Neural progenitor cell (in vitro differentiated cells): ENCODE data around the gene ADAMTSL1. TPM values are rescaled to one million over a fixed set of nuclear protein-coding genes. Genes with fewer than 3 reads are reported as not detected.

Experiments used
- DNase-seq: peaks from one replicate; pipeline ENCODE4 v3.0.0-alpha.2; 2016; ENCODE audit warnings: low spot score
- H2AFZ ChIP-seq: fragments of 200-600 bp; sonication (generic); replicated peaks from 2 replicates; pipeline ENCODE4 v1.6.1; 2016; ENCODE audit warnings: antibody characterized with exemption
- H3F3A ChIP-seq: fragments of 200-600 bp; sonication (generic); 2 replicates; pipeline ENCODE4 v1.6.1; 2016; ENCODE audit warnings: antibody characterized with exemption, low read depth
- H3K27ac ChIP-seq: fragments of 200-600 bp; sonication (generic); 2 replicates; pipeline ENCODE4 v1.5.1; 2016; ENCODE audit warnings: mild to moderate bottlenecking
- H3K27me3 ChIP-seq: fragments of 200-600 bp; sonication (generic); 2 replicates; pipeline ENCODE4 v1.6.1; 2016; ENCODE audit warnings: mild to moderate bottlenecking, moderate library complexity
- H3K36me3 ChIP-seq: fragments of 200-600 bp; sonication (generic); 2 replicates; pipeline ENCODE4 v1.5.1; 2016
- H3K4me1 ChIP-seq: fragments of 200-600 bp; sonication (generic); 2 replicates; pipeline ENCODE4 v1.6.1; 2016; ENCODE audit warnings: mixed run types
- H3K4me2 ChIP-seq: fragments of 200-600 bp; sonication (generic); 2 replicates; pipeline ENCODE4 v1.6.1; 2016
- H3K4me3 ChIP-seq: fragments of 200-600 bp; sonication (generic); 2 replicates; pipeline ENCODE4 v1.5.1; 2016
- H3K79me2 ChIP-seq: fragments of 200-600 bp; sonication (generic); 2 replicates; pipeline ENCODE4 v1.6.1; 2016; ENCODE audit warnings: low read depth
- H3K9ac ChIP-seq: fragments of 200-600 bp; sonication (generic); 2 replicates; pipeline ENCODE4 v1.6.1; 2016
- H3K9me3 ChIP-seq: fragments of 200-600 bp; sonication (generic); 2 replicates; pipeline ENCODE4 v1.5.1; 2016; ENCODE audit warnings: low read depth
- H4K20me1 ChIP-seq: fragments of 200-600 bp; sonication (generic); 2 replicates; pipeline ENCODE4 v1.6.1; 2016; ENCODE audit warnings: low read depth
- H3K27ac Mint-ChIP-seq: 3 replicates; pipeline ENCODE4 v1.8.0; 2021; ENCODE audit warnings: mixed read lengths
- H3K27me3 Mint-ChIP-seq: 2 replicates; pipeline ENCODE4 v1.8.0; 2022; ENCODE audit warnings: low read depth, mild to moderate bottlenecking, inconsistent platforms, moderate library complexity, mixed read lengths; ENCODE audit not compliant: insufficient read depth
- H3K36me3 Mint-ChIP-seq: 3 replicates; pipeline ENCODE4 v1.8.0; 2021; ENCODE audit warnings: mixed read lengths
- H3K4me1 Mint-ChIP-seq: 3 replicates; pipeline ENCODE4 v1.8.0; 2021; ENCODE audit warnings: mixed read lengths
- H3K4me3 Mint-ChIP-seq: 3 replicates; pipeline ENCODE4 v1.8.0; 2021; ENCODE audit warnings: mild to moderate bottlenecking, moderate library complexity, mixed read lengths
- H3K9me3 Mint-ChIP-seq: 3 replicates; pipeline ENCODE4 v1.8.0; 2020; ENCODE audit warnings: mixed read lengths
- EZH2 ChIP-seq: fragments of 200-600 bp; sonication (generic); IDR thresholded peaks from 2 replicates; pipeline ENCODE4 v1.6.1; 2017; ENCODE audit warnings: antibody characterized with exemption, mild to moderate bottlenecking, moderate library complexity
- EZH2phosphoT487 ChIP-seq: fragments of 200-600 bp; sonication (generic); IDR thresholded peaks from 2 replicates; pipeline ENCODE4 v1.6.1; 2017; ENCODE audit warnings: antibody characterized with exemption
- total RNA-seq: library from RNA; depleted of rRNA; stranded (reverse); fragments of >200 nt; gene quantifications from 2 replicates; pipeline ENCODE4 v1.2.3, GENCODE V29; 2015; ENCODE audit warnings: low replicate concordance
- TF ChIP-seq, protein P1 (sequence below): fragments of 200-600 bp; sonication (generic); IDR thresholded peaks from 2 replicates; pipeline ENCODE4 v1.5.1; 2017; ENCODE audit warnings: antibody characterized with exemption, mild to moderate bottlenecking

The ADAMTSL1 gene
- total RNA-seq, 1 donor from 2014 or later: 0.73 TPM

DNA sequence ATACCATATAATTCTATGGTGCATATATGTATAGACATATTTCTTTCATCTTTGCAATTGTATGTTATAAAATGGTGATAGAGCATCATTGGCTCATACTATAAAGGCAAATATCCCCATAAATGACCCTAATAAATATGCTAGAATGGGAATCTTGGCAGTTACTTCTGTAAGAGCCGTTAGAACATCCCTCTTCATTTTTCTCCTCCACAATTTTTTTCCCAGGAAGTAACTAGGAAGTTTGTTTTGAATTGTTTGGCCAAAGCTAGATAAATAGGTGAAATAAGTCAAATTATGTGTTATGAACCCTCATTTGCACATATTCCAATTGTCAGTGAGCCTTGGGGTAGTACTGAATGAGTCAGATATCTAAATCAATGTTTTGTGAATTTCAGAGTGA is 209.9 kb downstream of the ADAMTSL1 start:
- Histone ChIP-seq H3K36me3 (no peaks in the 10 kb centered on the region), H3K4me1 (peaks cover 11% of the 10 kb centered on the region), H3K4me2 (no peak overlapping the region), H3K9ac (no peak overlapping the region), H3K79me2 (no peaks in the 10 kb centered on the region), H4K20me1 (no peaks in the 10 kb centered on the region), H3K9me3 (no peaks in the 10 kb centered on the region), H3K27ac (no peak overlapping the region), H2AFZ (no peak overlapping the region), H3F3A (no peaks in the 10 kb centered on the region), H3K27me3 (no peaks in the 10 kb centered on the region), H3K4me3 (no peak overlapping the region)
- H3K4me1 Mint-ChIP-seq: no peaks in the 10 kb centered on the region
- DNase-seq: no peak
- no peaks in the 10 kb centered on the region for H3K36me3 Mint-ChIP-seq
- H3K9me3 Mint-ChIP-seq: no peaks in the 10 kb centered on the region
- H3K27ac Mint-ChIP-seq: no peak overlapping the region
- no peak overlapping the region for H3K4me3 Mint-ChIP-seq
- no peaks in the 10 kb centered on the region for H3K27me3 Mint-ChIP-seq
- TF ChIP-seq EZH2: no peak
- TF ChIP-seq, protein P1, sequence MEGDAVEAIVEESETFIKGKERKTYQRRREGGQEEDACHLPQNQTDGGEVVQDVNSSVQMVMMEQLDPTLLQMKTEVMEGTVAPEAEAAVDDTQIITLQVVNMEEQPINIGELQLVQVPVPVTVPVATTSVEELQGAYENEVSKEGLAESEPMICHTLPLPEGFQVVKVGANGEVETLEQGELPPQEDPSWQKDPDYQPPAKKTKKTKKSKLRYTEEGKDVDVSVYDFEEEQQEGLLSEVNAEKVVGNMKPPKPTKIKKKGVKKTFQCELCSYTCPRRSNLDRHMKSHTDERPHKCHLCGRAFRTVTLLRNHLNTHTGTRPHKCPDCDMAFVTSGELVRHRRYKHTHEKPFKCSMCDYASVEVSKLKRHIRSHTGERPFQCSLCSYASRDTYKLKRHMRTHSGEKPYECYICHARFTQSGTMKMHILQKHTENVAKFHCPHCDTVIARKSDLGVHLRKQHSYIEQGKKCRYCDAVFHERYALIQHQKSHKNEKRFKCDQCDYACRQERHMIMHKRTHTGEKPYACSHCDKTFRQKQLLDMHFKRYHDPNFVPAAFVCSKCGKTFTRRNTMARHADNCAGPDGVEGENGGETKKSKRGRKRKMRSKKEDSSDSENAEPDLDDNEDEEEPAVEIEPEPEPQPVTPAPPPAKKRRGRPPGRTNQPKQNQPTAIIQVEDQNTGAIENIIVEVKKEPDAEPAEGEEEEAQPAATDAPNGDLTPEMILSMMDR: no peak
- no peak for TF ChIP-seq EZH2phosphoT487

DNA sequence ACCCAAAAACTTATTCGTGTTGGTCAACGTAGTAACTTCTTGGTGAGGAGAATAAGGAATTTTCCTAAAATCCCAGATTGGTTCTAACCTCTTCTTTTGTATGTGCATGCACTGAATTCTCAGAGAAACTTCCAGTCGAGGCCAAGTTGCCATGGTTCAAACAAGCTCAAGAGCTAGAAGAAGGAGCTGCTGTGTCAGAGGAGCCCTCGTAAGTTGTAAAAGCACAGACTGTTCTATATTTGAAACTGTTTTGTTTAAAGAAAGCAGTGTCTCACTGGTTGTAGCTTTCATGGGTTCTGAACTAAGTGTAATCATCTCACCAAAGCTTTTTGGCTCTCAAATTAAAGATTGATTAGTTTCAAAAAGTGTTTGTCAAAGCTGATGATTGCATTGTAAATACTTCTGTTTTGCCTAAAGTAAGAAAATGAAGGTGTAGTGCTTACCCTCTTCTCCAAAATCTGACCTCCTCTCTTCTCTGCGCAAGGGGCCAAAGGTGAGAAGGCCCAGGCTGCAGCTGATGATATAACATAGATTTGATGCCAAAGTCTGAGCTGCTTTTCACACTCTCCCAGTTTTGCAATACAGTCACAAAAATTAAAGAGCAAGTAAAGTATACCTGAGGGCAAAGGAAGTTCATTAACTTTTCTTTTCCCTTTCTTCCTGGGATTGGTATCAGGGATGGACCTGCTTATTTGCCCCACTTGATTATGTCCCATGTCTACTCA is 210.8 kb downstream of the ADAMTSL1 start:
- Mint-ChIP-seq H3K4me1 (no peaks in the 10 kb centered on the region), H3K9me3 (no peaks in the 10 kb centered on the region), H3K4me3 (no peak overlapping the region), H3K27me3 (no peaks in the 10 kb centered on the region), H3K36me3 (no peaks in the 10 kb centered on the region), H3K27ac (no peak overlapping the region)
- Histone ChIP-seq H3K9ac (no peak overlapping the region), H3K4me3 (no peak overlapping the region), H3K79me2 (no peaks in the 10 kb centered on the region), H3K4me2 (no peak overlapping the region), H3K9me3 (no peaks in the 10 kb centered on the region), H3F3A (no peaks in the 10 kb centered on the region), H2AFZ (no peak overlapping the region), H3K27me3 (no peaks in the 10 kb centered on the region), H4K20me1 (no peaks in the 10 kb centered on the region), H3K36me3 (no peaks in the 10 kb centered on the region), H3K4me1 (peaks cover 11% of the 10 kb centered on the region), H3K27ac (no peak overlapping the region)
- TF ChIP-seq EZH2phosphoT487 (no peak), EZH2 (no peak)
- TF ChIP-seq, protein P1: no peak
- no peak for DNase-seq

DNA sequence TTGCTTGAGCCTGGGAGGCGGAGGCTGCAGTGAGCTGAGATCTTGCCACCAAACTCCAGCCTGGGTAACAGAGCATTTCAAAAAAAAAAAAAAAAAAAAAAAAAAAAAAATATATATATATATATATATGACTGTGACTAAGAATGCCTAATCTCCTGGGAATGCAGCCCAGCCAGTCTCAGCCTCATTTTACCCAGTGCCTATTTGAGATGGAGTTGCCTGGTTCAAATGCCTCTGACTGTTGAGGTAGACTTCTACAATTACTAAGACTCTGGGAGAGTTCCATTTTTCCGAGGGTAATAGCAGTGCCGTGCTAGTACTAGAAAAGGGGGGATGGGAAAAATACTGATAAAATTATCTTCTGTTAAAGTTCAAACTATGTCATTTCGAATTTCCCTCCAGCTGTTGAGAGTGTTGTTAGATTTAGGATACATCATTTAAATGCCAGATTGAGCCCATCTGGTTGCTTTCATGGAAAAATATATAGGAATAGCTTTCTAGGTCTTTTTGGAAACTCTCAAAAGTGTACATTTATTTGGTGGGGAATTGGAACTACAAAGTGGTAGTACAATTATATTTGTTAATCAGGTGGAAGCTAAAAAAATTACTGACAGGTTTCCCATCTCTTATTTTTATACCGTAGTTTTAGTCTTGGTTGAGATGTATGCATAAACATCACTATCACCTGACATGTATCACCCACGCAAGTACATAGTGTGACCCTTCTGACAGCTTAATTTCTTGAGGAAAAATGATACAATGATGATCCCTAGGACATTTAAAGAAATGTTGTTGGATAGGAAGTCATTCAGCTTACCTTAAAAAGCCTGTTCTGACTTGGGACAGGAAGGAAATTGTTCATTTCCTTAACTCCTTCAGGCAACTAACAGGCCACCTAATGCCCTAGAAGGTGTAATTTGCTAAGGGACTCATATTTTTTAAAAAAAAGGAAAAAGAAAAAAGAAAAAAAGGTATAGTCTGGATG is 214.9 kb downstream of the ADAMTSL1 start:
- H2AFZ ChIP-seq: no peak overlapping the region
- Mint-ChIP-seq H3K27me3 (no peaks in the 10 kb centered on the region), H3K9me3 (peaks cover 3% of the 10 kb centered on the region), H3K27ac (no peak overlapping the region), H3K4me1 (no peaks in the 10 kb centered on the region), H3K36me3 (no peaks in the 10 kb centered on the region), H3K4me3 (no peak overlapping the region)
- H3K9me3 ChIP-seq: no peaks in the 10 kb centered on the region
- DNase-seq: no peak
- no peaks in the 10 kb centered on the region for H3K79me2 ChIP-seq
- no peaks in the 10 kb centered on the region for H3K4me1 ChIP-seq
- no peaks in the 10 kb centered on the region for H4K20me1 ChIP-seq
- H3K4me3 ChIP-seq: no peak overlapping the region
- TF ChIP-seq EZH2 (no peak), EZH2phosphoT487 (no peak)
- TF ChIP-seq, protein P1: no peak
- H3K27me3 ChIP-seq: no peaks in the 10 kb centered on the region
- no peak overlapping the region for H3K9ac ChIP-seq
- no peaks in the 10 kb centered on the region for H3K36me3 ChIP-seq
- H3K4me2 ChIP-seq: no peak overlapping the region
- H3K27ac ChIP-seq: no peak overlapping the region
- H3F3A ChIP-seq: no peaks in the 10 kb centered on the region
